Astrocyte of the hippocampus (primary cell): ENCODE measurements around the gene SLC27A4.

Source experiments
- DNase-seq: peaks from one replicate; pipeline ENCODE4 v3.0.0; 2011; ENCODE audit warnings: low read depth, low spot score

The SLC27A4 gene

DNA sequence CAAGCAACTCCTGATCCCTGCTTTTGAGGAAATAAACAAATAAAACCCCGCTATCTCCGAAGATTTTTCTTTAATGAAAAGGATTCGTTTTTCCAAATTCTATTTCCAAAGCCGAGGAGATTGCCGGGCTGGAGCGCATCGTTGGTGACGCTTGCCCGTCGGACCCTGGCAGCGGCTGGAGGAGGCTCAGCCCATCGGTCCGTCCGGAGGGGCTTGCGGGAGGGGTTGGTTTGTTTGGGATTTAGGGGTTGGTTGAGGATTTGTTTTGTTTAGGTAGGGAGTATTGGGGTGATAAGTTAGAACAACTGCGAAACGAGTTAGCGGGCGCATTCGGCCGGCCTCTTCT, 51.6 kb downstream of the SLC27A4 start:
- no peak for DNase-seq

DNA sequence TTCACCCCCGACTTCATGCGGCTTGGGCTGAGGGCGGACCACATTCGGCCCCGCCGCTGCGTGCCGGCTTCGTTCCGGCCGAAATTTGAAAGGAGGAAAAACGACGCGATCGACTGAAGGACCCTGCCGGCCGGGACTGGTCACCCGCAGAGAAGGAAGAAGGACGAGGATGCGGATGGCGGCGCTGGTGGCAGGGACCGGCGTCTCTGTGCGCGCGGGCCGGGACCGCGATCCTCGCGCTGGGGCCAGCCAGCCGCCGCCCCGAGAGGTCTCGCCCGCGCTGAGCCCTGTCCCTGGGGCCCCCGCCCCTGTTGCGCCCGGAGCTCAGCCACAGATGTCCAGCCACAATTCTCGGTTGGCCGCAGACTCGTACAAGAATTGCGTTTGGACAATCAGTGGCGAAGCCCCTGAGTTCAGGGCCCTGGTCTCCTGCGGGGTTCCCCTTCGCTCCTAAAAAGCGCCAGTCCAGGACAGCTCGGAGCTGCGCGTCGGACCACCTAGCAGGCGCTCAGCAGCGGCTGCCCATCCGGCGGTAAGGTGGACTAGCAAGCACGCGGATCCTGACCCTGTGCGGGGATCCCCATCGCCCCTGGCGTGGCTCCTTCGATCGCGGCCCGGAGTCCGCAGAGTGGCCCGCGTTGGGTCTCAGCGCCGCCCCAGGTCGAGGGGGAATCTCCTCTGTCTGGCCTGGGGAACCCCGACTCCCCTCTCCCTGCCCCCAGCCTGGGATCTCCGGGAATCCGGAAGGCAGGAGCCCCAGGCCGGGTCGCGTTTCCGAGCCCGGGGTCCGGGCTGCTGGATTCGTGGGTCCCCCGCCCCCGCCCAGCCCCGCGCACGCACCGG, 52.2 kb downstream of the SLC27A4 start:
- DNase-seq = no peak

DNA sequence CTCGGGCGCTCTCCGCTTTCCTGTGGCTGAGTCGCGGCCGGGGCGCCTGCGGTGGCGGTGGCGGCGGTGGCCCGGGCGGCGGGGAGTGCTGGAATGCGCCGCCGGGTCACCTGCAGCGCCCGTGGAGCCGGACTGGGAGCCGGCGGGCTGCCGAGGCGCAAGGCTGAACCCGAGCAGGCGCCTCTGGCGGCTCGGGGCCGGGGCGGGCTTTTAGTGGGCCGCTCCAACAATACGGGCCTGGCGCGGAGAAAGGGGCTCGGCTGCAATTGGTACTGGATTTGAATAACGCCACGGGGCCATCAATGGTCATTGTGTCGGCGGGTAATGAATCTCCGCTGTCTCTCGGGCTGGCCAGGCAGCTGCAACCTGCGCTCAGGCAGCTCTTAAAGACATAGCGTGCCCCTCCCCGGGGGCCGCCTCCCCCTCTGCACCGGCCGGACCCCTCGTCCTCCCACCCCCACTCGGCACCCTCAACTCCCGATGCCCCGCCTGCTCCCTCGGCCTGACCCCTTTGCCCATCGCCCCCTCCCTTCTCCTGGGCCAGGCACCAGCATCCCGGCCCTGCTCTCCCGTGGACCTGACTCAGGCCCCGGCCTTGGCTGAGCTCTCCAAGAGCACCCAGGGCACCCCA, 52.9 kb downstream of the SLC27A4 start:
- DNase-seq = peak; percentile 55

DNA sequence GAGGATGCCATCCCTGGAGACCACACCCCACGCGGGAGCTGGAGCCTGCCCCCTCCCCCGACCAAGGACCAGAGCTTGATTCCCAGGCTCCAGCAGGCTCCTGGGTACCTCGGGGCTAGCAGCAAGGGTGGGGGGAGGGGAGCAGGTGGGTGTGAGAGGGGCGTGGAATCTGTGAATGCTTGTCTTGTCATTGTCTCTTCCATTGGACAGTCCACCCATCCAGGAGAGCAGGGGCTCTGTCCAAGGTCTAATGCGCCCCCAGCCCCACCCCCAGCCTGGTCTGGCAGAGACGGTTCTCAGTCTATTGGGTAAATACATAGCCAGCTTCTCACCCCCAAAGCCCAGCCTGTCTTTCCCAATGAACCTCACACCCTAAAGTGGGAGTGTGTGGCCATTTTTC, 53.6 kb downstream of the SLC27A4 start:
- no peak for DNase-seq

DNA sequence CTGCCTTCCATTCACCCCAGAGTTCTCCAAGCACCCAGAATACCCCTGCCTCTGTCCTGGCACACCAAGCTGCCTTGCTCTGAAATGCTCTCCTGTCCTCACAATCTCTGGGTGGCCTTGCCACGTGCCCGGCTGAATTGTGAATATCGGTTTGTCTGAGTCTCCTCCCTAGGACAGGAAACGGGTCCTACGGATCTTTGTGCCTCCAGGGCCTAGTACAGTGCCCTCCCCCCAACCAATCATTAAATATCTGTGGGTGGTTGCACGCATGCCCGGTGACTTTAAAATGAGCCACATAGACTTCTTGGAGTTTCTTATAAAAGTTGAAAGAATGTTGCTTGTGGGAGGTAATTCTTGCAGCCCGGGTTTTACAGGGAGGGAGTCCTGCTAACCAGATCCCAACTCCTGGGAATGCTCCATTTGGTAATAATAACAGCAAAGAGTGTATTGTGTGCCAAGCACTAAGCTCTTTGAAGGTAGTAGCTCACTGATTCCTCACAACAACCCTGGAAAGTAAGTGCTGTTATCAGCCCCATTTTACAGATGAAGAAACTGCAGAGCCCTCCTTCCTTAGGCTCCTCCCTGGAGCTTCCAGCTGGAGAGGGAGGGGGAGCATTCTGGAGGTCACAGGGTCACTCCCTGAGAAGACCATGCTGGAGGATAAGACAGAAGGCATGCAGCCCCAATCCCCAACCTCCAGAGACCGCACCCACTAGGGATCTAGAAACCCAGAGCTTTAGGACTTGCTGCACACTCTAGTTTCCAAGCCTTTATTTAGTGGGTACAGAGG, 54.2 kb downstream of the SLC27A4 start:
- no peak for DNase-seq

DNA sequence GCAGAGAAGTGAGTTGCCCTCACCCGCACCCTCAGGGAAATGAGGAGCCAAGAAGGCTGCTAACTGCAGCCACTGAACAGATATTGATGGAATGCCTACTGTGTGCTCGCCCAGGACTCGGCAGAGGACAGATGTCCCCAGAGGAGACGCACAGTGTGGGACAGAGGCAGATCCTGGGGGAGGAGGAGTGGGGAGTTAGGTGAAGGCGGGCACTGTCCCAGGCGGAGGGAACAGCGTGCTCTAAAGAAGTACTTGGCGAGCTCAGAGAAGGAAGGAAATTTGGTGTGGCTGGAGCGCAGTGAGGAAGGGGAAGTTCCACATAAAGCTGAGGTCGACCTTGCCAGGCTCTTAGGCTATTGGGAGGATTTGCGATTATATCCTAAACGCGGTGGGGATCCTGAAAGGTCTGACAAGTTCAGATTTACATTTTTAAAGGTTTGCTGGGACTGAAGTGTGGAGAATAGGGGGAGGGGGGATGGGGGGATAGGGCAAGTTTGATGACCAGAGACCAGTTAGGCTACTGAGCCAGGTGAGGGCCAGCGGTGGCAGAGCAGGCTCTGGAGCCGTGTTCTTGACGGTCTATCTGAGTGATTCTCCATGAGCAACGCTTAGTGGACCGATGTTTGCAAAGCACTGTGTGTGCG, 56.8 kb downstream of the SLC27A4 start:
- no peak for DNase-seq

DNA sequence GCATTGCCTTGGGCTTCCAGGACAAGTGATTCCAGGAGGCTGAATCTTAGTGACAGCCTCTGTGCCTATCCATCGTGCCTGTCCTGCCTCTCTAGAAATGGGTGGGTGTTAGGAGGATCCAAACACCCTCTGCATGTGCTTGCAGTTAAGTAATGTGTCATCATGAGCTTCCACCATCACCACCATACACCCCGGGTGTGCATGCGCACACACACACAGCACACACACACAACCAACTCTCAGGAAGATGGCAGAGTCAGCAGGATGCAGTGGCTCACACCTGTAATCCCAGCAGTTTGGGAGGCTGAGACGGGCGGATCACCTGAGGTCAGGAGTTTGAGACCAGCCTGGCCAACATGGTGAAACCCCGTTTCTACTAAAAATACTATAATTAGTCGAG, 57.5 kb downstream of the SLC27A4 start:
- DNase-seq = no peak

DNA sequence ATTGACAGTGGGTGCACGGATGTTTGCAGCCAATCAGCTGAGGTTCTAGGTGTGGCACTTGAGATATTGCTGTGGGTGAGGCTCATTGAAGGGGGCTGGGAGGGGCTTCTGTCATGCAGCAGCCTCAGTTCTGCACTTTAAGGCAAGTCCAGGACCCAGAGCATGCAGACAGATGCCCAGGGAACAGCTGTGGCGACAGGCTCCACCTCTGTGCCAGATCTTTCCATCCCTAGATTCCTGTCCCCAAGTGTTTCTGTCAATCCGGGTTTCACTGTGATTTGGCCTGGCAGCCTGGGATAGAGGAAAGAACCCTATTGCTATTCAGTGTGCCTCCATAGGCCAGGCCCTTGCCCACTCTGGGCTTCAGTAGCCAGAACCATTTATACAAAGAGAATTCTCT, 59.5 kb downstream of the SLC27A4 start:
- DNase-seq = no peak

DNA sequence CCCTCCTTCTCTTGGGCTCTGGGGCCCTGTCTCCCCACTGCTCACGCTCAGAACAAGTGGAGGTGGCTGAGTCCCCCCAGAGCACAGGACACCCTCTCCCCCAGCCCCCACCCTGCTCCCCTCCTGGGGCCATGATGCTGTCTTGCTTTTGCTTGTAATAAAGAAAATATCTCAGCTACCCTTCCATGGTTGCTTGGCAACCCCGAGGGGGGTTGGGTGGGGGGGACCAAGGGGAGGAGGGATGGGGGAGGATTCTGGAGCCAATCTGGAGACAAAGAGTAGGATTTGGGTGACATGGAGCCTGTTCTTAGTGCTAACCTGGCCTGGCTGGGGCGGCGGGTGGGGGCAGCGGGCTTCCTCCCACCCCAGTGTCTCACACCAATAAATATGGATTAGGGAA, 64.2 kb downstream of the SLC27A4 start:
- DNase-seq = no peak

DNA sequence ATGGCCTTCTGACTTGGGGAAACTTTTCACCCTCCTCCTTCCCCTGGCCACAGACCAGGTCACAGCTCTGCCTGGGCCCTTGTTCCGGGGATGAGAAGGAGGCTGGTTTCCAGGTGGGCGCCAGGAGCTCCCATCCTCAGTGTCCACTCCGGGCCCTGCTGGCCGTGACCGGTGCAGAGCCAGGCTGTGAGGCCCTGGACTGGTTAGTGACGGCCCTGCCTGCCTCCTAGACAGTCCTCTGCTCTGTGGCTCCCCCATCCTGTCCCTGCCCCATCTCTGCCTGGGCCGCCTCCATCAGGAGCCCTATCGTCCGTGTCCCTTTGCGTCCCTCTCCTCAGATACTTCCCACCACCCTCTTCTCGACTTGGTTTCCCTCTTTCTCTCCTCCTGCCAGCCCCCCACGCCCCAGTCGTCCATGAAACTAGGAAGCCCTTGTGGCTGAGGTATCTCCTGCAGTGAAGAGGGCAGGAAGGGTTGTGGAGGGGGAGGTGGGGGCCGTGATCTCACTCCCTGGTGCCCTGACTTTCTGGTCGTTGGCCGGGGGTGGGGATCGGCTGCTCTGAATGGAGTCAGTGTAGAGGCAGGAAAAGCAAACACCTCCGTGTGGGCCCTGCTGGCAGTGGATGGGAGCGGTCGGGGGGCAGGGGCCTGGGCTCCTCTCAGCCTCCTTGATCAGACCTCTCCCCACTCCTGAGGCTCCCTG, 64.9 kb downstream of the SLC27A4 start:
- no peak for DNase-seq

DNA sequence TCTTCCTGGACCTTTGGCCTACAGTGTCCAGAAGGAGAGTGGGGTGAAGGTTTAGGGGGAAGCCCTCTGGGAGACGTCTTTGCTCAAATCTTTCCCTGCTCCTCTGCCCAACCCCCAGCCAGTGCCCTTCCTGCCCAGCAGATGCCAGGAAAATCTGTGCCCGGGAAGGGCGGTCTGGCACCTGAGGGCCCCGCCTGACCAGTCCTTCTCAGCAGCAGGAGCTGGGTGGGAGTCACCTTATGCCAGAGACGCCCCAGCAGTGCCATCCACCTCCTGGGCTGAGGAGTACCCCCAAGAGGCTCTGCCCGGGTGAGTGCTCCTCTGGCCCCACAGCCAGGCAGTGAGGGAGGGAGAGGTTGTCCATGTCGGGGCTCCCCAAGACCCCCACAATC, 65.4 kb downstream of the SLC27A4 start:
- DNase-seq = no peak

DNA sequence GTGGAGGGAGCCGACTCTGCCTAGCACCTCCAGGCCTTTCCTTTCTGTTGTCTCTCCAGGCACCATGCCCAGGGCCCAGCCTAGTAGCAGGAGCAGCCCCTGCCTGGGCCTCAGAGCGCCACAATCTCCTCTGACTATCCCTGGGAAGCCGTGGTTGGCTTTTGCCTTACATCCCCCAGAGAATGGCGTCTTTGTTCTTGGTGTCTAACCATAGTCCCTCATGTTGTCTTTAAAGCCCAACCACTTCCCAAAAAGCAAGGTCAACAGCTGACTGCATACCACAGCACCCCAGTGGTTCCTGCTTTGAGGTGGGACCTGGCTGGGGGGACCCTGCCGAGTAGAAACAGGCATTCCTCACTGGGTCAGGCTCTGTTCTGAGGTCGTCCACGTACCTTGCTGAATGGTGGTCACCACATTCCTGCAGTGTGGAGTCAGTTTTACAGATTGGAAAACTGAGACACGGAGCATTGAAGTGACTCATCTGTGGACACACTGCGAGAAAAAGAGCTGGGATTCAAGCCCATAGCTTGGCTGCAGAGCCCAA, 66.6 kb downstream of the SLC27A4 start:
- peak; percentile 53 for DNase-seq

DNA sequence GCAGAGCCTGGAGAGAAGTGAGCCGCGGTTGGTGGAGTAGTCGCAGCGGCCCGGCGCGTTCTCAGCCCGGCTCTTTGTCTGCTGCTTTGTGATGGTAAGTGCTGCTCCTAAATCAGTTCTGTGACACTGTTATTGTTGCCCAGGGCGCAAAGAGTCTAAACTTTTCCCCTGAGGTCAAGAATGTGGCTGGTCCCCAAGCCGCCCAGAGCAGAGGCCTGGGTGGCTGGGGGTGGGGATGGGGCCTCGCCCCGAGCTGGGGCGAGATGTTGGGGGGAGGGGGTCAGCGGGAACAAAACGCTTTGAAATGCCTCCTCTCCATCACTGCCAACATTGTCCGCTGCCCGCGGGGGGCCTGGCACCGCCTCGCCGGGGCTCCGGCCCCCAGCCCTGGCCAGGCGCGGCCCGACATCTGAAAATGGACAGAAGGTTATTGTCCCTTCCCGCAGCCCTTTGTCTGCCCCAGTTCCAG, 68.7 kb downstream of the SLC27A4 start:
- no peak for DNase-seq

DNA sequence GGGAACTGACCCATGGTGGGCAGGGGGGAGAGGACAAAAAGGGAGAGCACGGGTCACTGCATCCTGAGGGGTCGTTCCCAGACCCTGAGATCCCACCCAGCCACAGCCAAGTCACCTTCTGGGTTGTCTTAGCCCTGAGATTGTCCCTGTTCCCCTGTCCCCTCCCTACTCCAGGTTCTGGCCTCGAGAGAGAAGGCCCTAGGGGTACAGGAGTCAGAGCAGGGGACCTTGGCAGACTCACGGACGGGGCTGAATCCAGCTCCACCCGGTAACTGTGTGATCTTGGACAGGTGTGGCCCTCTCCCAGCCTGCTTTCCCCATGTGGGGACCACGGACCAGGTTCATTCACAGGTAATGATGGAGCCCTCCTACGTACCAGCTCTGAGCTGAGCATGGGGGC, 69.1 kb downstream of the SLC27A4 start:
- DNase-seq = no peak

DNA sequence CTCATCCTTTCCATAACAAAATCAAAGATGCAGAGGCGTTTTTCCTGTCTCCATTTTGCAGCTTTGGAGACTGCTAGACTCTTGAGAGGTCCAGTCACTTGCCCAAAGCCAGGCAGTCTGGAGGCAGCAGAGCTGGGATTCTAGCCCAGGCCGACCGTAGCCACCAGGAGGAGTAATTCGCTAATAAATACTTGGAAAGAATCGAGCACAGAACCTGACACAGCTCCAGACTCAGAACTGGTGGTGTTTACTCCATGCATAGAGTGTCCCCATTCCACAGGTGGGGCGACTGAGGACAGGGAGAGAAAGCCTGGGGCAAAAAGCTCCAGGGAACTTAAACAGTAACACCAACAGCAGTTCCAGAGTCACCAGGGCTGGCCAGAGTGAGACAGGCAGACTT, 69.7 kb downstream of the SLC27A4 start:
- peak; percentile 58 for DNase-seq
